BE2C (cell line): Measurements from ENCODE around the gene OAS2.
A peak's percentile ranks its signal among the peaks of the same experiment; 100 is the strongest.

Experiments used
- DNase-seq: peaks from one replicate; pipeline ENCODE4 v3.0.0-alpha.2; 2020
- H3K27me3 ChIP-seq: fragments of 250-450 bp; sonication (Bioruptor Pico); 2 replicates; pipeline ENCODE4 v1.5.1; 2020; ENCODE audit warnings: mild to moderate bottlenecking
- H3K36me3 ChIP-seq: fragments of 250-450 bp; sonication (Bioruptor Pico); 2 replicates; pipeline ENCODE4 v1.5.1; 2020; ENCODE audit warnings: mild to moderate bottlenecking
- H3K4me1 ChIP-seq: fragments of 250-450 bp; sonication (Bioruptor Pico); 2 replicates; pipeline ENCODE4 v1.5.1; 2020
- H3K4me3 ChIP-seq: 2 replicates; pipeline ENCODE4 v1.5.1; 2011; ENCODE audit warnings: low read depth, low read length
- H3K9me3 ChIP-seq: fragments of 250-450 bp; sonication (Bioruptor Pico); 2 replicates; pipeline ENCODE4 v1.5.1; 2020
- CTCF ChIP-seq: IDR thresholded peaks from 2 replicates; pipeline ENCODE4 v1.5.1; 2012; ENCODE audit warnings: mild to moderate bottlenecking, low read depth, low read length

OAS2 gene

GRCh38 chr12:112998987-112999767 is 20.9 kb downstream of the OAS2 start:
- H3K27me3 ChIP-seq = no peaks in the 10 kb centered on the region
- H3K4me1 ChIP-seq = no peaks in the 10 kb centered on the region
- no peak for TF ChIP-seq CTCF
- no peak for DNase-seq
- H3K36me3 ChIP-seq = no peaks in the 10 kb centered on the region
- no peak overlapping the region for H3K4me3 ChIP-seq
- no peaks in the 10 kb centered on the region; the same call in 1 of the 2 replicates for H3K9me3 ChIP-seq

GRCh38 chr12:113000433-113000832 is 22.1 kb downstream of the OAS2 start:
- Histone ChIP-seq H3K9me3 (no peaks in the 10 kb centered on the region; the same call in 1 of the 2 replicates), H3K4me1 (no peaks in the 10 kb centered on the region), H3K27me3 (no peaks in the 10 kb centered on the region), H3K4me3 (no peak overlapping the region), H3K36me3 (no peaks in the 10 kb centered on the region)
- DNase-seq = no peak
- no peak for TF ChIP-seq CTCF

GRCh38 chr12:113002155-113002554 is 23.8 kb downstream of the OAS2 start:
- Histone ChIP-seq H3K9me3 (no peaks in the 10 kb centered on the region; the same call in 1 of the 2 replicates), H3K27me3 (no peaks in the 10 kb centered on the region), H3K36me3 (no peaks in the 10 kb centered on the region), H3K4me3 (no peak overlapping the region), H3K4me1 (no peaks in the 10 kb centered on the region)
- DNase-seq = no peak
- TF ChIP-seq CTCF = peak; percentile 22; the same call in 1 of the 2 replicates

GRCh38 chr12:113002676-113003075 is 24.4 kb downstream of the OAS2 start:
- no peak for TF ChIP-seq CTCF
- Histone ChIP-seq H3K36me3 (no peaks in the 10 kb centered on the region), H3K4me3 (no peak overlapping the region)

GRCh38 chr12:113003636-113004035 is 25.3 kb downstream of the OAS2 start:
- TF ChIP-seq CTCF = no peak
- no peaks in the 10 kb centered on the region; the same call in 1 of the 2 replicates for H3K9me3 ChIP-seq
- no peaks in the 10 kb centered on the region for H3K36me3 ChIP-seq
- H3K4me1 ChIP-seq = no peaks in the 10 kb centered on the region
- no peaks in the 10 kb centered on the region for H3K27me3 ChIP-seq
- H3K4me3 ChIP-seq = no peak overlapping the region
- peak; percentile 51 for DNase-seq

More at GRCh38 chr12:113002676-113003075, 24.4 kb downstream of the OAS2 start:
- Histone ChIP-seq H3K27me3 (no peaks in the 10 kb centered on the region), H3K4me1 (no peaks in the 10 kb centered on the region), H3K9me3 (no peaks in the 10 kb centered on the region; the same call in 1 of the 2 replicates)
- DNase-seq = no peak

GRCh38 chr12:113005762-113006161 is 27.4 kb downstream of the OAS2 start:
- H3K9me3 ChIP-seq = no peaks in the 10 kb centered on the region
- H3K4me1 ChIP-seq = no peaks in the 10 kb centered on the region
- no peaks in the 10 kb centered on the region for H3K36me3 ChIP-seq
- no peak overlapping the region for H3K4me3 ChIP-seq
- DNase-seq = no peak
- TF ChIP-seq CTCF = peak; percentile 55
- no peaks in the 10 kb centered on the region for H3K27me3 ChIP-seq
